Activated T-cell treated with anti-CD3 and anti-CD28 coated beads for 48 hours (primary cell): ENCODE measurements around the gene DTNBP1.

Source experiments
- DNase-seq: peaks from one replicate; pipeline ENCODE4 v3.0.0-alpha.2; 2020; ENCODE audit warnings: low read depth

DTNBP1 gene

DNA sequence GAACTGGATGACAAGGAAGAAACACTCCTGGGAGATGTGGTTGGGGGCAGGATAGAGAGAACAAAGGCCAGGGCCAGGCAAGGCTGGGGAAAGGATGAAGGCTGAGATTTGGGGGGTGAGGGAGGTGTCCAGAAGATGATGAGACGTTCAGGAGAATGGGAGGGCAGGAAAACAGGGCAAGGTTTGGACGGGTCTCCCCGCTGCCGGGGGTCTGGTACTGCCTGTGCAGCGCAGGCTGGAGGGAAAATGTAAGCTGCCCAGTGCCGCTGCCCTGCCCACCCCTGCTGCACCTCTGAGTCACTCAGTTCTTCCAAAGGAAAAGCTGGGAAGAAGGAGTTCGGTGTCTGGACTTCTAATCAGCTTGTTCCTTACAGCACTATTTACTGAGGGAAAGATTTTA lies 130.9 kb downstream of the DTNBP1 start:
- DNase-seq, result no peak

DNA sequence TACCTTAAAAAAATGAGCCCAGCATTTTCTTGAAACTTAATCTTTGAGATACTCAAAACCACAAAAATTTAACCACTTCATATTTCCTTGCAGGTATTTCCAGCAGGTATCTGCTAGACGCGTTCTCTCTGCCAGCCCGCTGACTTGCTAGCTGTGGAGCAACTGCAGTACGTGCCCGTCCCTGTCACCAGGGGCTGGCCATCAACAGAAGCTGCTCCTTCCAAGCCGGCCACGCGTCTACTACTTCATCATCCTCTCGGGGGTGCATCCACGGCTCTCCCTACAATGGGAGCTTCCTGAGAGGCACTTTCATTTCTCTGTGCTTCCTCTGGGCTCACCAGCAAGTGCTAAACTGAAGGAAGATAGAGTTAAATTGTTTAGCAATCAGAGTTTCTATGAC lies 132.4 kb downstream of the DTNBP1 start:
- DNase-seq, result no peak

DNA sequence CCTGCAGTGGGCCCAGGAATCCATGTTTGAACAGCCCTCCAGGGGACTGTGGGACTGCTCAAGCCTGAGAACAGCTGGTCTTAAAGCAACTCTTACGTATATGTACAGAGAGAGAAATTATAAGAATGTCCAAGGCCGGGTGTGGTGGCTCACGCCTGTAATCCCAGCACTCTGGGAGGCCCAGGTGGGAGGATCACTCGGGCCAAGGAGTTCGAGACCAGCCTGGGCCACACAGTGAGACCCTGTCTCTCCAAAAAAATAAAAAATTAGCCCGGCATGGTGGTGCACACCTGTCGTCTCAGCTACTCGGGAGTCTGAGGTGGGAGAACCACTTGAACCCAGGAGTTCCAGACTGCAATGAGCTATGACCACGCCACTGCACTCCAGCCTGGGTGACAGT lies 134.0 kb downstream of the DTNBP1 start:
- no peak for DNase-seq

DNA sequence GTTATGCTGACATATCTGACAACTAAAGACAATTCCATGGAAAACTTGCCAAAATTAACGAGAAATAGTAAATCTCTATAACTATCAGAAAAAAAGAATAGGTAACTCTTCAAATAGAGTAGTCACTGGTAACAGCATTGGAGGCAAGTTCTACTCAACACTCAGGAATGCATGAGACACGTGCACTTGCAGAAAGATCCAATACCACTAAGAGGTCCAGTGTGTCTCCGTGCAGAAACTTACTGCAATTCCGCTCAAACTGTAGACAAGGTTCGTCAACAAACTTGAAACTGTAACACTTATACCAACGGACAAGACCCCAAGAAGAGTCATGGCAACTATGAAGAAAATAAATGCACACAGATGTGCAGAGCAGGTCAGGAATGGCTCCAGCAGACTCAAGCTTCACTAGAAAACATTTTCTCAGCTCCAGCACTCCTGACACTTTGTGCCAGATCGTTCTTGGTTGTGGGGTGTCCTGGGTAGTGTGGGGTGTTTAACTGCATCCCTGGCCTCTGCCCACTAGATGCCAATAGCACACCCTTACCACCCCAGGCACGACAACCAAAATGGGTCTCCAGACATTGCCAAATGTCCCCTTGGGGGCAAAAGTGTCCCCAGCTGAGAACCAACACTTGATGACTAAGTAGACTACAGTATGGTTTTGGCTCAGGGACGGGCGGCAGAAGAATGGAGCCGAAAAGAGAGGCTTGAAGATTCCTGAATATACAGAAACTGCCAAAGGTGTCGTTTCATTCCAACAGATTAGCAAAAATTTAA lies 134.8 kb downstream of the DTNBP1 start:
- no peak for DNase-seq

DNA sequence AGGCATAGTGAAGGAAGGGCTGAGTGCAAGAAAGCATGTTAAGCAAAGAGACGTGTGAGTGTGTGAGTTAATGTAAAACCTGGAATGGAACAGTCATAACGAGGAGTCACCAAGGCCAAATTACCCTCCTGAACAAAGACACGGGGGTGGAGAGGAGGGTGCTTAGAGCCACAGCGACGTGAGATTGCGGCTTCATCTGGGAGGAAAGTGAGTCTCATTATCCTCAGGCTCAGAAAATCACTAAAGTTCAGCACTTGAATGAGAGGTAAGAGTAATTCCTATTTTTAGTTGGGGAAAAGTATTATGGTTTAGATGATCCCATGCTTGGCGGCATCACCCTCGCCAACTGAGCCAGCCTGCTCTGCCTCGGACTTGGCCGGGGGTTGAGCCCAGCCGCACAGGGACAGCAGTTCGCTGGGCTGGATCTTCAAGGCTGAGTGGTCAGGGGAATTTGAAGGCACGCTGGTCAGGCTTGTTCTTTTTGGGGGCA lies 136.6 kb downstream of the DTNBP1 start:
- no peak for DNase-seq

DNA sequence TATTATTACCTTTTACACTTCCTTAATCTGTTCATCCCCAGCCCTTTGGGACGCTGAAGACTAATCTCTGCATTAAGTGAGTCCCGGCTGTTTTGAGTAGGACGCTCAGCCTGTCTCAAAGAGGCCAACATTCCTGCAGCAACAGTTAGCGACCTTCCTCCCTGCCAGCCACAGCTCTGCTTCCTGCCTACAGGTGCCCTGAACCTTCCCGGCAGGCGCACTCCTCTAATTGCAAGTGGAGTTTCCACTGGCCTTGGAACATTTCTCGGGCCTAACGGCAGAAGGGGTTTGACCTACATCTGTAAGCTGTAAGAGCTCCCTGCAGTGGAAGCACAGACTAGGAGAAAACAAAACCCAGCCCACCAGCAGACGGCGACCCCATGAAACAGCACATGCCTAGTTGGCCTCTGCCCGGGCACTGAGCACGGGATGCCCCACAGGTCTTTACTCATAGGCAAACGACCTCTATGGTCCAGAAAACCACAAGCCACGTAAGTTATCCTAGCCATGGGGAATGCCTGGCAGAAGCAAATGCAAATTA lies 137.9 kb downstream of the DTNBP1 start:
- no peak for DNase-seq

DNA sequence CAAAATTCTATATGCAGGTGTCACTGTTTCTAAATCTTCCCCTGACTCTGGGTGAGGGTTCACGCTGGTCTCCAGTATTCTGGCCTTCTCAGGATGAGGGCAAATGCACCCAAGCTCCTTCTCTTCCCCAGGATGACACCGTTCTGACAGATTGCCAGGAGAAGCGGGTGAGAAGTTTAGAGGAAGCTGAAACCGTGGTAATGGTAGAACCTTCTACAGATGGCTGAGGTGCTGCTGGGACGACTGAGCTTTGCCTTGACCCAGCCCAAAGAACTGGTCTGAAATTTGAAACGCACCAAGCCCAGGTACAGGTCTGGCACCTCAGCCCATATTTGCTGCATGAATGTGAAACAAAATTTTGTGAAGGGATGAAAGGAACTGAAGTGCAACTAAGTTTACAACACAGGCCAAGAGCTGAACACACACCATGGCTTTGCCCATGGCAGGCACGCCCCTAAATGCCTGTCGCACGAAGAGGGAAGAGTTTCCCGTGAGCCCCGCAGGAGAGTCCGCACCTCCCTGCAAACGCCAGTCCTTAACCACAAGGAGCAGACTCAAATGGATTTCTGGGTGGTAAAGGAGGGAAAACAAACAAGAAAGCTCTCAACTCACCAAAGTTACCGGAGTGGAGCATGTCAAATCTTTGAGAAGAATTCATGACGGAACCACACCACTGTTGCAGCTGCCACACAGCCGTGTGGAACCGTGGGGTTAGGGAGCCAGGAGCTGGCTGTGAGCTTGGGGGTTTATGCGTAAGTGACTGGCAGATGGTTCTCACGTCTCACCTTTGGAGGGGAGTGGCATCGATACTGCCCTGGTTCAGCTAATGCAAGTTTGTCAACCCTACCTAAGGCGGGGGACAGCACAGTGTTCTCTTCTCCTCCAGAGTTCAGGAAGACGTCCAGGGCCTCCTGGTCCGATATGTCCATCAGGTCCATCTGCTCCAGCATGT lies 138.9 kb downstream of the DTNBP1 start:
- DNase-seq, result no peak

DNA sequence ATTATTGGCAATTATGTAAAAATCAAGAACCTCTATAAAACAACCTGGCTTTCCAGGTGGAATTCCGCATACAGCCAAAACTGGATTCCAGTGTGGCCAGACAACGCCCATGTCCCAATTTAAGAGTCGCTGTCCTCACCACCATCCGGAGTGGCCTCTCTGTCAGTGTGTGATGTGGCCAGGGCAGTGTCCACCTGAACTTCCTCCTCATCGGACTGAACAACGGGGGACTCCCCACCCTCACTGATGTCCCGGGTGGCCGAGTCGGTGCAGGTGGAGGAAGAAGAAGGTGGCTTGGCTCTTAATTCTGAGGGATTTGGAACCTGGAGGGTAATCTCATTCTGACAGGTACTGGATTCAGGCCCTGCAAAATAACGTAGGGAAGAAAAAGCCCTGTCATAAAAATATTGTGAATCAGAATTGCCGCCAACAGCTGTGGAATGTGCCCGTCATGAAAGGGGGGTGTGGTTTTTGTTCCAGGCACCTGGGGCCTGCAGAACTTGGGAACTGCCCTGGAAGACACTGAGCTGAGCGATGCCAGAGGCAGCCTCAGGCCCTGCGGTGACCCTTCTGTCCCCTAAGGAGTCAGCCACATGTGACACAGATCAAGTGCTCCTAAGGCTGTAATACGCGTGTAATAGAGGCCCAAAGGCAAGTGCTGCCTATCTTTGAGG lies 139.8 kb downstream of the DTNBP1 start:
- no peak for DNase-seq

DNA sequence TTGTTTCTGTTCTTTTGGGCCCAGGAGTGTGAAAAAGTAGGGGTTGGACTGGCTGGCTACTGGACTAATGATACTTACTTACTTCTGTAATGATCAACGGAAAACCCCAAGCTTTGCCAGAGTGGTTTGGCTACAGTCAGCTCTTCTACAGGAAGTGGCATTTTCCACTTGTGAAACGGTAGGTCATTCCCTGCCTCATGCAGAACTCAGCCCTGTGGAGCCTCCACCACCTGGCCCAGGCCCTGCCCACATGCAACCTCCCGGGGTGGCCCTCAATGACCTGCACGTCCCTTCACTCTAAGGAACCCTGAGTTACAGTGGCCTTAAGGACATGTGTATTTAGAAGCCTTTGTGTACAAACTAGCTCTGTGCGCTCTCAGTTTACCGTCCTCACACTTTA lies 140.4 kb downstream of the DTNBP1 start:
- no peak for DNase-seq

DNA sequence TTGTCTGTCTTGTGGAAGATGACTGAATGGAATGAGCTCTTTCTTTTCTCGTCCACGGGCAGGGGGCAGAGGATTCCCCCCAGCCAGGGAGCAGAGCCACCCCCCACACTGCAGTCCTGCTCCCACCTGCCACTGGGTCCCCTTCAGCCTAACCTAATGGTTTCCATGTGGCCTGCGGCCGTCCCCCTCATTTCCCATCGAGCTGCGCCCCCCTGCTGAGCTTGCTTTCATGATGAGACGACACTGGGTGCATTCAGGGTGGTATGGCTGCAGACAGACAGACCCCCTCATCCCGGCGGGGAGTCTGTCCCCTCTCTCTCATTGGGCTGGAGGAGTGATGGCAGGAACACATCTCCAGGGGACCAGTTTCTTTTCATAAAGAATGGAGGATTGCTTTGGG lies 140.8 kb downstream of the DTNBP1 start:
- no peak for DNase-seq

DNA sequence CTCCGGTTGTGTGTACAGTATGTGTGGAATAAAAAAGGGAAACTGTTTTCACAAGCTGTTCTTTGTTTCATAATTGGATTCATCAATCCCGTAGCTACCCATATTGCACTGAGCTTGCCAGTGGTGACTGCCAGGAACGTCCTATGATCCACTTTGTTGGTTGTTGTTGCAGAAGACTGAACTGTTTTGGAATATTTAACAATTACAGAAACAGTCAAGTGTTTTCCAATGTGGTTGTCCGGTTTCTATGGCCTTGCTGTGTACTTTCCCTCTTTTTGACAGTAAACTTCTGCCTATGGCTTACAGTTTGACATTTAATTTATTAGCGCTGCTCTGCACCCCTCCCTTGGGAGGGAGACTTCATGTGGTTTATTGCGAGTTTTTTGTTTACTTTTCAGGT lies 141.2 kb downstream of the DTNBP1 start:
- no peak for DNase-seq

DNA sequence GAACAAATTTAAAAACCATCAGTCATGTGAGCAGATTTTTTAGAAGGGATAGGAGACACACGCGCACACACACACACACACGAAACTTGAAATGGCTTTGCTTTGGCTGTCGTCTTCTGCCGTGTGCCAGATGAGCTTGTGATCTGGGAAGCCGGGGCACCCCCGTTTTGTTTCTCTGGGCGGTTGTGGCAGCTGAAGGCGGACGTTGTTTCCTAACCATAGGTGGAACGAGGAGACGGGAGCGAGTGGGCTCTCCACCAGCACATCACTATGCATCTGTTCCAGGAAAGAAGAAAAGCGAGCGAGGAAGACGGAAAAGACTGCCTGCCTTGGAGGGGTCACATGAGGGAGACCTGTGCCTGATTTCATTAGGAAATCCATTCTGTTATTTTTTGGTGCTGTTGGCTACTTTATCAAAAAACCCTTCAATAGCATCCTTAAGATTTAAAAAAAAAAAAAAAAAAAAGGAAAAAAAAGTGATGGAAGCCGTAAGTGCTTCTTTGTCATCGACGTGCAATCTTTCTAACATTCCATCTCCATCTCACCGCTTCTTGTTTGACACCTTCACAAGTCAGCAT lies 142.1 kb downstream of the DTNBP1 start:
- DNase-seq, result no peak

DNA sequence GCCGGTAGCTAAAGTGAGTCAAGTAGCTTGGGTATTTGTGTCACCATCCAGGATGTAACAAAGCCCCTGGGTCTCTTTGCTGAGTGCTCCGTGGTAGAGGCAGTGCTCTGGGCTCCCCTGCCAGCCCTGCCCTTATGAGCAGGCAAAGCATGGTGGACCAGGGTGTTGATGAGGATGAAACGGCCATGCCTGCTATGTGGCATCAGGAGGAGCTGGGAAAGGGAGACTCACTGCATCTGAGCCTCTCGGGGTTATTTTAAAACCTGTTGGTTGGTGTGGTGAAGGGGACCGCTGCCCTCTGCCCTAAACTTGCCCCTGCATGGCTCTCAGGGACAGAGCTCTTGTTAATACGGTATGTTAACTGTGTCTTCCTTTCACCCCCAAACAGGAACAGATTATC lies 143.1 kb downstream of the DTNBP1 start:
- DNase-seq, result no peak

DNA sequence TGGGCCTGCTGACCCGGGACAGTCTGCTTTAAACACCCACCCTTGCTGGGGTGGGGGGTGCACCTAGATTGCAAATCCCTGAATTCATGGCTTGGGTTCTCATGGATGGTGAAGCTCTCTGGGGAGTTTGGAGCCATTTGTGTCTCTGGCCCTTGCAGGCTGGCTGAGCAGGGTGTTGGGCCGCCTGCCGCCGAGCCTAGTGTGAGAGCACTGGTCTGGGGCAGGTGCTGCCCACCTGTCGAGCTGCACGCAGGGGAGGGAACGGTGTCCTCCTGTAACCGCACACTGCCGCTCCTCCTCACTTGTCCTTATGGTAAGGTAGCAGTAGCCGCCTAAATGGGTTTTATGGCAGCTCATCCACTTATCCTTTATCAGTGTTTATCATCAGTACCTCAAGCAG lies 143.9 kb downstream of the DTNBP1 start:
- no peak for DNase-seq

DNA sequence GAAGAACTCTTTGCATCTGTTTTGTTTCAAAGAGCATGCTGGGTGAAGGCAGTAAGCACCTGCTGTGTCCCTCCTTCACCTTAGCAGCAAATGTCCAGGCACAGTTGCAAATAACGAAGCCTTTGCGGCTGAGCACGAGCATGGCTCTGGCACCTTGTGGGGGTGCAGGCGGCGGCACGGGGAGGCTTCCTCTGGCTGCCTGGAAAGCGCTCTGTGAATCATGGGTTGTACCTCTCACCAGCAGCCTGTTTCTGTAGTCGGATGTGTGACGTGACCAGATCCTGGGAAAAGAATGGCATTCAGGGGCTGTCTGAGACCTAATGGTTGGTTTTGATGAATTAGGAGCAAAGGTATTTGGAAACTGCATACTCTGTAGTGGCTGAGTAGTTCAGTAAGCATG lies 144.8 kb downstream of the DTNBP1 start:
- no peak for DNase-seq

DNA sequence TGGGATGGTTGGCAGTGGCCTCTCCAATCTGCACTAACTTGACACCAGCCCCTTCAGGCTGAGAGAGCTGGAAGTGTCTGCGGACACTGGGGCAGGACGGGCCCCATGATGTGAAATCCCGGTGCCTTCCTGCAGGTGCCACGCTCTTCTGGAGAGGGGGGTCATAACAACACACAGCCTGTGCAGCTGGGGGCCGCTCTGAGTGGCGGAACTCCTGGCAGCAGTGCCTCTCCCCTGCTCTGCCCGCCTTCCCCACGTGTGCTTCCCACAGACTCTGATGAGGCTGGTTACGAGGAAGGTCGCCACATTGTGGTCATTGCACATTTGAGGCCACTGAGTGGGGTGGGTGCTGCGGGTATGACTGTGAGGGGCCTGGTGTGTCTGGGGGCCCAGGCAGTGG lies 145.2 kb downstream of the DTNBP1 start:
- no peak for DNase-seq

DNA sequence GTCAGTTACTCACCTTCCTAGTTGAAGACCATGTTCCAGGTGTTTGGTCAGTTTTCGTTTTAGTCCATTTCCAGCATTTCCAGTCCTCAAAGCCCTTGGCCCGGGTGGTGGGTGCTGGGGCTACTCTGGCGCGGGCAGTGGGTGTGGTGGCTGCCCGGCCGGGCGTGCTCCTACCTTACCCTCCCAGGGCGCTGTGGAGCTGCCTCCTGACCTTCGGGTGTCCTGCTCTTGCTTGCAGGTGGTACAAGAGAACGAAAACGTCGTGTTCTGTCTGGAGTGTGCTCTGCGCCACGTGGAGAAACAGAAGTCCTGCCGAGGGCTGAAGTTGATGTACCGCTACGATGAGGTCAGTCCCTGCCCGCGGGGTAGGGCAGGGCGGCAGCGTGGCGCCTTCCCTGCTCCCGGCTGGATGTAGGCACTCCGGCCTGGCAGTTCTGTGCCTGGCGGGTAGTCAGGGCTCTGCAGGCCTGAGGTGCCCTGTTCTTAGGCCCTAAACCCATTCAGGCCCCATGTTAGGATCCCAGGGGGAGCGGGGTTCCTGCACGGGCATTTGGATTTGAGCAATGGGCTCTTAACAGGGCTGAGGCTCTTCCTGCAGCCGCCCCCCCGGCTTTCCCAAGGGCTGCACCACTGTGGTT lies 145.8 kb downstream of the DTNBP1 start:
- no peak for DNase-seq

DNA sequence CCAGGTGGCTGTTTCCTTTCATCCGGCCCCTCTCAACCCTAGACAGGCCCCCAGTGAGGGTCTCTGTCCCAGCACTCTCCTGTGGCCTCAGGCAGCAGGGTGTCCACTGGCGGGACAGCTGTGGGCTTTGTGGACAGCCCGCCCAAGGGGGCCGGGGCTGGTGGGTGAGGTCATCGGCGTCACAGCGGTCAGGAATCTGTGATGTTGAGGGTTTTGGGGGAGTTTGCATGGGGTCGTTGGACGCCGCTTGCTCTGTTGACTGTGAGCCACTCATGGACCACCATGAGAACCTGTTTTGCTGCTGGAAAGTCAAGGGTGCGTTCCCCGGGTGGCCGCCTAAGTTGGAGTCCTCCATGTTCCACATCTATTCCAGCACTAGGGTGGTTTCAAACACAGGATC lies 146.4 kb downstream of the DTNBP1 start:
- DNase-seq, result no peak

DNA sequence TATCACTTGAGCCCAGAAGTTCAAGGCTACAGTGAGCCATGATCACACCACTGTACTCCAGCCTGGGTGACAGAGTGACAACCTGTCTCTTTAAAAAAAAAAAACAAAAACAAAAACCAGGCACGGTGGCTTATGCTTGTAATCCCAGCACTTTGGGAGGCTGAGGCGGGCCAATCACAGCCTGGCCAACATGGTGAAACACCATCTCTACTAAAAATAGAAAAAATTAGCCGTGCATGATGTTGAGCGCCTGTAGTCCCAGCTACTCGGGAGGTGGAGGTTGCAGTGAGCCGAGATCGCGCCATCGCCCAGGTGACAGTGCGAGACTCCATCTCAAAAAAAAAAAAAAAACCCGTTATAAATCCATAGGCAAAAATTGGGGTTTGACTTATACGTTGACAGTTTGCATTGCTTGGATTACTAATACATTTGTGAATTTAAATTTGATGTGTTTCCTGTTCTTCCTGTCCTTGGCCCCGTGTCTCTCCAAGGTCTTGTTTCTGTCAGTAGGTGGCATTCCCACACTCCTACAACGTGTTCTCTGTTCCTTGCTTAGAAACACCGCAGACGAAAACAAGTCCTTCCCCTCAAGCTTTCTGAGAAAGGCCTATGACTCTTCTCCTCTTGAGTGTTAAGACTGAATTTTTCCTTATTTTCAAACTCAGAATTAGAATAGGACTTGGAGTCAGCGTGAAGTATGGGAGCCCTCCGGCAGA lies 147.0 kb downstream of the DTNBP1 start:
- DNase-seq, result no peak

DNA sequence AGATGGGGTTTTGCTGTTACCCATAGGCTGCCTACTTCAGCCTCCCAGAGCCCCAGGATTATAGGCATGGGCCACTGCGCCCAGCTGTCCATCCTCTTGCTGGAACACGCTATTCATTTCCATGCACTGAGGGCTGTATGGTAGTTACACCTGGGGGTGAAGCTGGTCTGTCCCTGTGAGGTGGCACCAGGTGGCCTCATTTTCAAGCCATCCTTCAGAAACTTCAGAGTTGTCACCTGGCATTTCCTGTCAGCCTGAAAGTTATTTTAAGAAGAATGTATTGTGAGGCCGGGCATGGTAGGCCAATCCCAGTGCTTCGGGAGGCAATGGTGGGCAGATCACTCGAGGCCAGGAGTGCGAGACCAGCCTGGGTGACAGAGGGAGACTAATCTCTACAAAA lies 147.6 kb downstream of the DTNBP1 start:
- no peak for DNase-seq
